Hematopoietic multipotent progenitor cell treated with erythropoietin and hydrocortisone succinate and interleukin-3 and kit ligand, for 15 days (in vitro differentiated cells): ENCODE data around the gene NFIB.

Experiments
- DNase-seq: peaks from one replicate; pipeline ENCODE4 v3.0.0-alpha.2; 2015; ENCODE audit warnings: low spot score

The NFIB gene

GRCh38 chr9:14147738-14148137 is 166.2 kb downstream of the NFIB start:
- DNase-seq, result no peak

GRCh38 chr9:14146201-14146874 is 167.6 kb downstream of the NFIB start:
- DNase-seq, result no peak

- DNase-seq, result no peak
Observed at GRCh38 chr9:14144215-14144614, 169.7 kb downstream of the NFIB start.

- DNase-seq, result no peak
Observed at GRCh38 chr9:14141699-14142098, 172.2 kb downstream of the NFIB start.

- DNase-seq, result no peak
Observed at GRCh38 chr9:14140096-14140697, 173.7 kb downstream of the NFIB start.

- DNase-seq, result no peak
Observed at GRCh38 chr9:14139287-14139686, 174.7 kb downstream of the NFIB start.

GRCh38 chr9:14136646-14137370 is 177.1 kb downstream of the NFIB start:
- no peak for DNase-seq

GRCh38 chr9:14136047-14136635 is 177.8 kb downstream of the NFIB start:
- DNase-seq, result no peak

- DNase-seq, result no peak
Observed at GRCh38 chr9:14135421-14135820, 178.5 kb downstream of the NFIB start.

GRCh38 chr9:14133394-14133793 is 180.5 kb downstream of the NFIB start:
- DNase-seq, result no peak

- DNase-seq, result no peak
Observed at GRCh38 chr9:14132775-14133174, 181.2 kb downstream of the NFIB start.

GRCh38 chr9:14131356-14132088 is 182.4 kb downstream of the NFIB start:
- no peak for DNase-seq

- DNase-seq, result no peak
Observed at GRCh38 chr9:14127656-14128055, 186.3 kb downstream of the NFIB start.

- no peak for DNase-seq
Observed at GRCh38 chr9:14119694-14120514, 194.0 kb downstream of the NFIB start.

- no peak for DNase-seq
Observed at GRCh38 chr9:14112226-14112625, 201.7 kb downstream of the NFIB start.

- no peak for DNase-seq
Observed at GRCh38 chr9:14111696-14112095, 202.2 kb downstream of the NFIB start.

GRCh38 chr9:14107977-14108376 is 206.0 kb downstream of the NFIB start:
- no peak for DNase-seq

- no peak for DNase-seq
Observed at GRCh38 chr9:14107495-14107894, 206.4 kb downstream of the NFIB start.

- no peak for DNase-seq
Observed at GRCh38 chr9:14106699-14107098, 207.2 kb downstream of the NFIB start.

- DNase-seq, result no peak
Observed at GRCh38 chr9:14104496-14104895, 209.4 kb downstream of the NFIB start.

GRCh38 chr9:14103115-14103514 is 210.8 kb downstream of the NFIB start:
- no peak for DNase-seq
